Sigmoid colon (tissue), 7 donors: ENCODE results near the gene TWF2. TPM values are rescaled to one million over a fixed set of nuclear protein-coding genes. Genes with fewer than 3 reads are reported as not detected.

Experiments
- DNase-seq: peaks from one replicate; pipeline ENCODE4 v3.0.0-alpha.2; 2019
- H3K27ac ChIP-seq, 4 donors: fragments of 200-600 bp; sonication (generic); one replicate each; pipeline ENCODE4 v1.5.1; 2016 to 2019; ENCODE audit warnings: mild to moderate bottlenecking in 1 of 4
- H3K27me3 ChIP-seq, 3 donors: fragments of 200-600 bp; sonication (generic); one replicate each; pipeline ENCODE4 v1.5.1; 2019; ENCODE audit warnings: mild to moderate bottlenecking in 1 of 3
- H3K36me3 ChIP-seq, 4 donors: fragments of 200-600 bp; sonication (generic); one replicate each; pipeline ENCODE4 v1.5.1; 2016 to 2019
- H3K4me1 ChIP-seq, 4 donors: fragments of 200-600 bp; sonication (generic); one replicate each; pipeline ENCODE4 v1.5.1; 2017 to 2019
- H3K4me3 ChIP-seq, 4 donors: fragments of 200-600 bp; sonication (generic); one replicate each; pipeline ENCODE4 v1.5.1; 2017 to 2019; ENCODE audit warnings: mild to moderate bottlenecking in 2 of 4, moderate library complexity in 1 of 4
- H3K9me3 ChIP-seq, 4 donors: fragments of 200-600 bp in 3 of 4; sonication (generic) in 3 of 4; one replicate each; pipeline versions ENCODE4 v1.5.1 to v1.6.1; 2013 to 2019
- CTCF ChIP-seq, 4 experiments: fragments of 450-650 bp in 3 of 4; fragments of 200-600 bp in 1 of 4; IDR thresholded peaks; one replicate each; pipeline ENCODE4 v1.5.1; 2016 to 2019; ENCODE audit warnings: antibody characterized with exemption in 4 of 4, mild to moderate bottlenecking in 3 of 4, moderate library complexity in 2 of 4
- EP300 ChIP-seq, 4 donors: sonication (generic); formaldehyde crosslinking; IDR thresholded peaks; one replicate each; pipeline ENCODE4 v1.6.1; 2017; ENCODE audit warnings: antibody characterized with exemption in 4 of 4
- POLR2A ChIP-seq, 2 donors: fragments of 450-650 bp; IDR thresholded peaks; one replicate each; pipeline ENCODE4 v1.6.1; 2016; ENCODE audit warnings: antibody characterized with exemption in 2 of 2, mild to moderate bottlenecking in 2 of 2, moderate library complexity in 2 of 2
- POLR2AphosphoS5 ChIP-seq, 4 donors: sonication (generic); formaldehyde crosslinking; IDR thresholded peaks; one replicate each; pipeline ENCODE4 v1.6.1; 2017; ENCODE audit warnings: antibody characterized with exemption in 4 of 4
- WGBS, 2 donors: extraction: QIAGEN DNeasy Blood & Tissue Kit; methylation state at CpG; one replicate each; pipeline ENCODE4 v1.1.7; 2013; 5-methylcytosine and 5-hydroxymethylcytosine counted together
- intact Hi-C: fragments of 100-400 bp; cut with DNase I; formaldehyde crosslinking; loops from one replicate; pipeline ENCODE4 v1.15.1; 2023
- polyA plus RNA-seq, 3 donors: library from polyadenylated mRNA; stranded (reverse); fragments of 200-250 nt; gene quantifications; one replicate each; pipeline ENCODE4 v1.2.3, GENCODE V29; 2013
- total RNA-seq, 4 donors: library from RNA; depleted of rRNA; stranded (reverse); fragments of >200 nt; gene quantifications; one replicate each; pipeline ENCODE4 v1.1.0, GENCODE V29; 2016
- donor health status: healthy with polysubstance abuse.
- donor health status: Bipolar disorder and iron deficiency.
- donor health status: healthy.

The TWF2 gene
- total and polyA plus RNA-seq, 7 donors: 40.4 to 79.3 (median 57.3) TPM

GRCh38 chr3:52240059-52240885 is 1.3 kb upstream of the TWF2 start:
- H3K4me1 ChIP-seq: peaks cover 0 to 56% (median 52%) of the 10 kb centered on the region in 4 donors
- TF ChIP-seq CTCF (IDR thresholded peaks at IDR 0.05) (no peak), POLR2AphosphoS5 (IDR thresholded peaks at IDR 0.05) (peak in 1 of 4 donors; percentile 16)
- intact Hi-C loops: no loop called here
- peak overlapping the region; percentile 93 to 97 (median 94) for H3K27ac ChIP-seq
- no peaks in the 10 kb centered on the region for H3K27me3 ChIP-seq
- no peaks in the 10 kb centered on the region for H3K36me3 ChIP-seq
- H3K9me3 ChIP-seq: no peaks in the 10 kb centered on the region
- peak overlapping the region in 1 of 4 donors; percentile 78 for H3K4me3 ChIP-seq
- peak; percentile 87 for DNase-seq
- WGBS, 2 donors: 93 to 98% methylated on average over 1 of the region's 1 CpG

- intact Hi-C loops: loop anchor here (2.0 kb wide), 1 partner anchor 41 kb away; the partner anchor contains the start of gene WDR82
- Histone ChIP-seq H3K36me3 (peaks cover 0 to 16% (median 4%) of the 10 kb centered on the region in 4 donors), H3K27me3 (no peaks in the 10 kb centered on the region), H3K9me3 (no peaks in the 10 kb centered on the region), H3K4me3 (peak overlapping the region; percentile 78 to 95 (median 87)), H3K27ac (peak overlapping the region; percentile 93 to 97 (median 94)), H3K4me1 (peaks cover 0 to 66% (median 54%) of the 10 kb centered on the region in 4 donors)
- DNase-seq: no peak
- TF ChIP-seq CTCF (IDR thresholded peaks at IDR 0.05) (no peak), EP300 (IDR thresholded peaks at IDR 0.05) (no peak), POLR2AphosphoS5 (IDR thresholded peaks at IDR 0.05) (no peak), POLR2A (IDR thresholded peaks at IDR 0.05) (no peak)
- WGBS, 2 donors: 22 to 29% methylated on average over 11 of the region's 11 CpGs
Measured at GRCh38 chr3:52238193-52238760, 681 bp downstream of the TWF2 start.

GRCh38 chr3:52237657-52238172 is 1.2 kb downstream of the TWF2 start:
- Histone ChIP-seq H3K27me3 (no peaks in the 10 kb centered on the region), H3K27ac (peak overlapping the region; percentile 93 to 97 (median 94)), H3K4me1 (peaks cover 0 to 71% (median 57%) of the 10 kb centered on the region in 4 donors), H3K4me3 (peak overlapping the region; percentile 78 to 95 (median 87)), H3K9me3 (no peaks in the 10 kb centered on the region), H3K36me3 (peaks cover 0 to 18% (median 4%) of the 10 kb centered on the region in 4 donors)
- WGBS, 2 donors: 49 to 63% methylated on average over 8 of the region's 8 CpGs
- no peak for TF ChIP-seq POLR2A (IDR thresholded peaks at IDR 0.05)
- peak in 3 of 4 donors; percentile 3 to 50 (median 39) for TF ChIP-seq POLR2AphosphoS5 (IDR thresholded peaks at IDR 0.05)
- DNase-seq: peak; percentile 97
- intact Hi-C loops: loop anchor here (2.0 kb wide), 1 partner anchor 41 kb away; the partner anchor contains the start of gene WDR82

GRCh38 chr3:52237006-52237656 is 1.8 kb downstream of the TWF2 start:
- Histone ChIP-seq H3K4me3 (peak overlapping the region; percentile 6 to 95 (median 85)), H3K36me3 (peaks cover 0 to 24% (median 6%) of the 10 kb centered on the region in 4 donors), H3K9me3 (no peaks in the 10 kb centered on the region), H3K27me3 (no peaks in the 10 kb centered on the region), H3K27ac (peak overlapping the region; percentile 93 to 97 (median 94)), H3K4me1 (peaks cover 0 to 75% (median 60%) of the 10 kb centered on the region in 4 donors)
- no peak for TF ChIP-seq EP300 (IDR thresholded peaks at IDR 0.05)
- 88 to 92% methylated on average over 6 of the region's 6 CpGs for WGBS, 2 donors
- intact Hi-C loops: no loop called here
- DNase-seq: no peak

GRCh38 chr3:52236424-52236886 is 2.5 kb downstream of the TWF2 start:
- Histone ChIP-seq H3K27ac (peak overlapping the region; percentile 93 to 97 (median 94)), H3K4me1 (peaks cover 0 to 82% (median 67%) of the 10 kb centered on the region in 4 donors), H3K9me3 (no peaks in the 10 kb centered on the region), H3K4me3 (no peak overlapping the region), H3K36me3 (peaks cover 0 to 30% (median 9%) of the 10 kb centered on the region in 4 donors), H3K27me3 (no peaks in the 10 kb centered on the region)
- TF ChIP-seq POLR2A (IDR thresholded peaks at IDR 0.05): no peak
- TF ChIP-seq POLR2AphosphoS5 (IDR thresholded peaks at IDR 0.05): no peak
- no peak for TF ChIP-seq CTCF (IDR thresholded peaks at IDR 0.05)
- no peak for TF ChIP-seq EP300 (IDR thresholded peaks at IDR 0.05)
- DNase-seq: no peak
- 85 to 87% methylated on average over 5 of the region's 5 CpGs for WGBS, 2 donors
- intact Hi-C loops: no loop called here
